Peyer's patch (tissue), 4 donors: Measurements from ENCODE around the gene MCHR2.

Experiments used
- POLR2A ChIP-seq, 2 donors: fragments of 450-650 bp; IDR thresholded peaks; one replicate each; pipeline ENCODE4 v1.5.1; 2017; ENCODE audit warnings: antibody characterized with exemption in 2 of 2, mild to moderate bottlenecking in 2 of 2, moderate library complexity in 2 of 2
- TF ChIP-seq, protein P1 (sequence below), 6 experiments: fragments of 450-650 bp in 4 of 6; fragments of 200-600 bp in 2 of 6; sonication (generic) in 1 of 6; IDR thresholded peaks; one replicate each; pipeline ENCODE4 v1.5.1; 2017 to 2019; ENCODE audit warnings: antibody characterized with exemption in 6 of 6, mild to moderate bottlenecking in 3 of 6, moderate library complexity in 1 of 6

DNA sequence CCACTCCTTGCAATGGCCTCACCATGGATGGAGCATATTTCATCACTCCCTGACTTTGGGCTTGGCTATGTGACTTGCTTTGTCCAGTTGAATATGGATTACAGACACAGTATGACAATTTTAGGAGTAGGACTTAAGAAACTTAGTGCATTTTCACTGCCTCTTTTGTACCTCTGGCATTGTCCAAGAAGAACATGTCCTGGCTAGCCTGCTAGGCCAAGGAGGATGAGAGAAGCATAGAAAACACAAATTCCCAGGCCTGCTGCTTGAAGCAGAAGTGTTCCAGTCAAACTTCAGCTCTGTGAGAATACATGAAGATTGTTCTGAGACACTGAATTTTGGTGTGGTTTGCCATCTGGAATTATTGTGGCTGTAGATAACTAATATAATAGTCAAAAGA, 3.1 kb upstream of the MCHR2 start:
- no peak for TF ChIP-seq POLR2A (IDR thresholded peaks at IDR 0.05)
- TF ChIP-seq, protein P1, sequence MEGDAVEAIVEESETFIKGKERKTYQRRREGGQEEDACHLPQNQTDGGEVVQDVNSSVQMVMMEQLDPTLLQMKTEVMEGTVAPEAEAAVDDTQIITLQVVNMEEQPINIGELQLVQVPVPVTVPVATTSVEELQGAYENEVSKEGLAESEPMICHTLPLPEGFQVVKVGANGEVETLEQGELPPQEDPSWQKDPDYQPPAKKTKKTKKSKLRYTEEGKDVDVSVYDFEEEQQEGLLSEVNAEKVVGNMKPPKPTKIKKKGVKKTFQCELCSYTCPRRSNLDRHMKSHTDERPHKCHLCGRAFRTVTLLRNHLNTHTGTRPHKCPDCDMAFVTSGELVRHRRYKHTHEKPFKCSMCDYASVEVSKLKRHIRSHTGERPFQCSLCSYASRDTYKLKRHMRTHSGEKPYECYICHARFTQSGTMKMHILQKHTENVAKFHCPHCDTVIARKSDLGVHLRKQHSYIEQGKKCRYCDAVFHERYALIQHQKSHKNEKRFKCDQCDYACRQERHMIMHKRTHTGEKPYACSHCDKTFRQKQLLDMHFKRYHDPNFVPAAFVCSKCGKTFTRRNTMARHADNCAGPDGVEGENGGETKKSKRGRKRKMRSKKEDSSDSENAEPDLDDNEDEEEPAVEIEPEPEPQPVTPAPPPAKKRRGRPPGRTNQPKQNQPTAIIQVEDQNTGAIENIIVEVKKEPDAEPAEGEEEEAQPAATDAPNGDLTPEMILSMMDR (IDR thresholded peaks at IDR 0.05), result no peak
